ENCODE data around the gene CCDC102A.
"Not testable (repeated sequence)": the region's sequence is repeated elsewhere in the genome, so short reads cannot be mapped to it uniquely, and the experiment has no call there.

CCDC102A gene

DNA sequence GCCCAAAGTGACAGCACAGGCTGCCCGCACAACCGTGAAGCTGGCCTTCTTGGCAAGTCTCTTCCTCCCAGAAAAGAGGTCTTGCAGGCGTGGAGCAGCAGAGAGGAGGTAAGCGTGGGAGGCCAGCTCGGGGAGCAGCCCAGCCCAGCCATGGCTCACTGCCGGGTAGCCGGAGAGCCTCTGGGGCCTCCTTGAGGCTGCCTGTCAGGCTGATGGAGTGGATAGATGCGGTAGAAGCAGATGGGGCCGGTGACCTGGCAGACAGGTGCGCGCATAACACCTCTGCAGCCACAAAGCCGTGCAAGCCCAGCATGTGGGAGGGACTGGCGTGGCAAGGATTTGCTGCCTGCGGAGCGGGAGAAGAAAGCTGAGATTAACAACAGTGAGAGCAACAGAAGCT lies 33.0 kb downstream of the CCDC102A start:
- no peak for DNase-seq (ENCODE audit: low read depth in 2 of 2, low spot score in 1 of 2)

- no peak for DNase-seq (ENCODE audit: low read depth in 2 of 2, low spot score in 1 of 2)
Observed at GRCh38 chr16:57502048-57502775, 34.2 kb downstream of the CCDC102A start.

- DNase-seq (ENCODE audit: low read depth in 2 of 2, low spot score in 1 of 2), result no peak
Observed at GRCh38 chr16:57501492-57501891, 34.9 kb downstream of the CCDC102A start.

- DNase-seq (ENCODE audit: low read depth in 2 of 2, low spot score in 1 of 2), result no peak
Observed at GRCh38 chr16:57500578-57501111, 35.7 kb downstream of the CCDC102A start.

DNA sequence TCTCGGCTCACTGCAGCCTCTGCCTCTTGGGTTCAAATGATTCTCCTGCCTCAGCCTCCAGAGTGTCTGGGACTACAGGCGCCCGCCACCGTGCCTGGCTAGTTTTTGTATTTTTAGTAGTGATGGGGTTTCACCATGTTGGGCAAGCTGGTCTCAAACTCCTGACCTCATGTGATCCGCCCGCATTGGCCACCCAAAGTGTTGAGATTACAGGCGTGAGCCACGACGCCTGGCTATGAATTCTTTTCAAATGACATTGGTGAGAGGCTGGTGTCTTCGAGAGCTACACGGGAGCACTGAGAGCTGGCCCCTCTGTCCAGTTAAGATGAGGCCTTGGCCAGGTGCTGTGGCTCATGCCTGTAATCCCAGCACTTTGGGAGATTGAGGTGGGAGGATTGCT lies 36.4 kb downstream of the CCDC102A start:
- DNase-seq (ENCODE audit: low read depth in 2 of 2, low spot score in 1 of 2), result not testable (repeated sequence)

GRCh38 chr16:57498031-57498430 lies 38.3 kb downstream of the CCDC102A start:
- no peak for DNase-seq (ENCODE audit: low read depth in 2 of 2, low spot score in 1 of 2)

DNA sequence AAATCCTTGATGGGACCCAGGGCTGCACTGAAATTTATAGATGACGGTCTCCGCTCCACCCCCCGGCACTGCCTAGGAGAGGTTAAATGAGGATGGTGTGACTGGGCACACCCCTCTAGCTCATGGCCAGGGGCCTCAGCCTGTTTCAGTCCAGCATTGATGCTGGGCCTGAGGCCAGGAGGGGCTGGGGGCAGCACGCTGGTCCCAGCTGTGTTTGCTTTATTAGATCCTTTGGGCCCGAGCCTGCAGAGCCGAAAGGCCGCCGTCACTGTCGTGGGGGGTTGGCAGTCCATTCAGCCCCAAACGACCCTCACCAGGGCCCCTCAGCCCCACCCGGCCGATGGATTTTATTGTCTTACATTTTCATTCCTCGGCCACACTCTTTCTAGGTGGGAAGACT lies 39.2 kb downstream of the CCDC102A start:
- no peak for DNase-seq (ENCODE audit: low read depth in 2 of 2, low spot score in 1 of 2)

DNA sequence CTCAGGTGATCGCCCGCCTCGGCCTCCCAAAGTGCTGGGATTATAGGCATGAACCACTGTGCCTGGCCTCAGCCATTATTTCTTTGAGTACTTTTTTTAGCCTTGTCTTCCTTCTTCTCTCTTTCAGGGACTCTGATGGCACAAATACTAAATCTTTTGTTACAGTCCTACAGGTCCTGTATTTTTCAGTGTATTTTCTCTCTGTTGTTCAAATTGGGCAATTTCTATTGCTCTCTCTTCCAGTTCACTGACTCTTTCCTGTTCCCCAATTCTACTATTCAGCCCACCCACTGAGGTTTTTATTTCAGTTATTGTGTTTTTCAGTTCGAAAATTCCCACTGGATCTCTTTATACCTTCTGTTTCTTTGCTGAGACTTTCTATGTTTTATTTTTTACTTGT lies 42.6 kb downstream of the CCDC102A start:
- no peak for DNase-seq (ENCODE audit: low read depth in 2 of 2, low spot score in 1 of 2)

DNA sequence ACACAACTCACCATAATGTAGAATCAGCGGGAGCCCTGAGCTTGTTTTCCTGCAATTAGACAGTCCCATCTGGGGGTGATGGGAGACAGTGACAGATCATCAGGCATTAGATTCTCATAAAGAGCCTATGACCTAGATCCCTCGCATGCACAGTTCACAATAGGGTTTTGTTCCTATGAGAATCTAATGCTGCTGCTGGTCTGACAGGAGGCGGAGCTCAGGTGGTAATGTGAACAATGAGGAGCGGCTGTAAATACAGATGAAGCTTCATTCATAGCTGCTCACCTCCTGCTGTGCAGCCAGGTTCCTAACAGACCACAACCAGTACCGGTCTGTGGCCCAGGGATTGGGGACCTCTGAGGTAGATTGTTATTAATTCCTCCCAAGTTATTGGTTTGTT lies 47.1 kb downstream of the CCDC102A start:
- no peak for DNase-seq (ENCODE audit: low read depth in 2 of 2, low spot score in 1 of 2)

DNA sequence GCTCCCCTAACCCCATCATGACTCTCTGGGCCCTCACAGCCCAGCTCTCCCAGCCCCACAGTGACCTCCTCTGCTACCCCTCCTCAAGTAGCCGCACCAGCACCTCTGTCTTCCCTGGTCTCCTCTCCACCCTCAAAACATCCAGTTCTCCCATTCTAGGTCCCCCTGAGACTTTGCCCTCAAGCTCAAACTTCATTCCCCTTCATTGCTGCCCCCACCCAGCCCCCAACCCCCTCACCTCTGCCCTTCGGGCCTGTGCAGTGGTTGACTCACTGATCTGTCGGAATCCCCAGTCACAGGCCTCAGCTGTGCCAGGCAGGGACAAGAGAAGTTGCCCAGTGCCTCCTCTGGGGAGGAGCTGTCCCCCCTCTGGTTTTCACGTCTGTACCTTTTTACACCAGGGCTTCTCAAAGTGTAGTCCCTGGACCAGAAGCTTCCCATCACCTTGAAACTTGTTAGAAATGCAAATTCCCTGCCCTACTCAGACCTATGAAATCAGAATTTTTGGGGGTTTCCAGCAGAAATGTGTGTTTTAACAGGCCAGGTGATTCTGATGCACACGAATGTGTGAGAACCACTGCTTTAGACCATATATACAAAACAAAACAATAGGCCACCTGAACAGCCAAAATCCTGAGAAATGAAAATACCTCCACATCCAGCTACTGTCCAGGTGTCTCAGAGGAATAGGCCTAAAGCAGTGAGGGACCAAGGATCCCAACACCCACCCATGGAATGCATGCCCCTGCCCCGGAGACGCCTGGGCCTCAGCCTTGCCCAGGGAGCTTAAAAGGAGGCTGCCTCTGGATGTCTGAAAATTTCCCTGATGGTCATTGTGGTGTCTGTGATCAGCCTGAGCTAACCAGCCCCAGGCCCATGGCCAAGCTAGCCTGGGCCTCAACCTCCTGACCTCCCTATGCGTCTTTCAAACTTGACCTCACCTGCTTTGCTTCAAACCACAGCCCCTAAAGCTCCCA lies 49.2 kb downstream of the CCDC102A start:
- no peak for DNase-seq (ENCODE audit: low read depth in 2 of 2, low spot score in 1 of 2)

DNA sequence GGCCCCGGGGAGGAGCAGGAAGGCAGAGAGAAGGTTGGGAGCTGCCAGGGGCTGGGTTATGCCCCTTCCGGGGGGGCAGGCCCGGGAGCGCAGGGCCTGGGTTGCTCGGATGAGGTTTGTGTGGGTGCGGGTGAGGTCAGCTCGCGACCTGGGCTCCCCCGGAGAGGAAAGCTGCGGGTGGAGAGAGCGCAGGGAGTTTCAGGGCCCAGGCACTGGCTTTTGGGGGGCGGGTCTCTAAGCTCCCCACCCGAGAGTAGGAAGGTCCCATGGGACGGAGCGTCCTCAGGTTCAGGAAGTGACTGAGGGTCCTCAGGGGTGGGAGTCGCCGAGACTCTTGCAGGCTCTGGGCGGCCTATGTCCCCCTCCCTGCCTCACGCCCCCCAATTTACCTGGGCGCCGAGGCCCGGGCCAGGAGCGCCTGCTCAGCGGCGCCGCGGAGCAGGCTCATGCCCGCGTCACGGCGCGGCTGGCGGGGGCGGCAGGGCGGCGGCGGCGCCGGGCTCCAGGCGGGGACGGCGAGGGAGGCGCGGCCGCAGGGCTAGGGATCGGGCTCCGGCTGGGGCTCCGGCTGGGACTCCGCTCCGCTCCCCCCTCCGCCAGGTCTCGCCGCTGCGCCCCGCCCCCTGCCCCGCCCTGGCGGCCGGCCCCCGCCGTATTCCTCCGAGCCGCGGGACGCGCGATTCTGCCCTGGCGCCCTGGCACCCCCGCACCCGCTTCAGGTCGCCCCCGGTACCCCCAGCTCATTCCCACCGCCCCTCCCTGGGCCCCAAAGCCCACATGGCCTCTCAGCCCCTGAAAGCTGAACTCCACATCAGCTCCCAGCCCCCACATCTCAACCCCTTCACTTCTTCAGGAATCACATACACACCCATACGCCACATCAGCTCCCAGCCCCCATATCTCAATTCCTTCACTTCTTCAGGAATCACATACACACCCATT lies 50.2 kb downstream of the CCDC102A start, which contains the start of gene DOK4:
TSS of gene DOK4 (minus strand) at position 578 of the 942 bp plus-strand sequence. CDS start 6,986 bp downstream, outside the sequence.
- peak; percentile 30 to 56 for DNase-seq (ENCODE audit: low read depth in 2 of 2, low spot score in 1 of 2)

DNA sequence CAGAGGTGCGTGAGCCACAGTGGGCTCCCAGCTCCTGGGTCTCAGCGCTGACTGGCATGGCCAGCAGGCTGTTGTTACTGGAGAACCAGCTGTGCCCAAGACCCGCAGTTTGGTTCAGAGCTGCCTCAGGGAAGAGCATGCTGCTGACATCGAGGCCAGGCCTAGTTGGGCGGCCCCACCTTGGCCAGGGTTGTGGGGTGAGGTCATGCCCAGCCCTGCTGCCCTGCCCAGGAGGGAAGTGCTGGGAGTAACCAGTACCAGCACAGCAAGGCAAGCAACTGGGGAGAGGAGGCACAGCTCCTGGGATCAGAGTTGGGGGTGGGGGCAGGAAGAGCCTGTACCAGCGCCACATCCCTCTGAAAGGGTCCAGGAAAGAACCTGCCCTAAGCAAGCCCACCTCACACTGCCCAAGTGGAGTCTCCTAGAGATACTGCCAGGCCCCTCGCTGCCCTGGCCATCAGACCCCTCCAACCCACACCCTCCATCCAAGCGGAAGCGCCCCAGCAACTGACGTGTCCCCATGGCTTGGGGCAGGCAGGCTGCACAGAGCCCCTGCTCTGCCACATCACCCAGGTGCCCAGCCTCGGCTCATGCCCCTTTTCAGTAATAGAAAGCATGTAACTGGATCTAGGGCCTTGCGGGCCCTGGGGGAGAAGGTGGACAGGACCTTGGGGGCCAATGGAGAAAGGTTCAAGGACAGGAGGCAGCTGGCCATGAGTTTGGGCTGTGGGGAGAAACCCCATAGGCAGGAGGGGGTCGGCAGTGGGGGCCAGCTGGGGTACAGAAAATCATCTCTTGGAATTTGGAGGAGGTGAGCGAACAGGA lies 51.1 kb downstream of the CCDC102A start:
- no peak for DNase-seq (ENCODE audit: low read depth in 2 of 2, low spot score in 1 of 2)

GRCh38 chr16:57484515-57485005 lies 51.8 kb downstream of the CCDC102A start:
- no peak for DNase-seq (ENCODE audit: low read depth in 2 of 2, low spot score in 1 of 2)

DNA sequence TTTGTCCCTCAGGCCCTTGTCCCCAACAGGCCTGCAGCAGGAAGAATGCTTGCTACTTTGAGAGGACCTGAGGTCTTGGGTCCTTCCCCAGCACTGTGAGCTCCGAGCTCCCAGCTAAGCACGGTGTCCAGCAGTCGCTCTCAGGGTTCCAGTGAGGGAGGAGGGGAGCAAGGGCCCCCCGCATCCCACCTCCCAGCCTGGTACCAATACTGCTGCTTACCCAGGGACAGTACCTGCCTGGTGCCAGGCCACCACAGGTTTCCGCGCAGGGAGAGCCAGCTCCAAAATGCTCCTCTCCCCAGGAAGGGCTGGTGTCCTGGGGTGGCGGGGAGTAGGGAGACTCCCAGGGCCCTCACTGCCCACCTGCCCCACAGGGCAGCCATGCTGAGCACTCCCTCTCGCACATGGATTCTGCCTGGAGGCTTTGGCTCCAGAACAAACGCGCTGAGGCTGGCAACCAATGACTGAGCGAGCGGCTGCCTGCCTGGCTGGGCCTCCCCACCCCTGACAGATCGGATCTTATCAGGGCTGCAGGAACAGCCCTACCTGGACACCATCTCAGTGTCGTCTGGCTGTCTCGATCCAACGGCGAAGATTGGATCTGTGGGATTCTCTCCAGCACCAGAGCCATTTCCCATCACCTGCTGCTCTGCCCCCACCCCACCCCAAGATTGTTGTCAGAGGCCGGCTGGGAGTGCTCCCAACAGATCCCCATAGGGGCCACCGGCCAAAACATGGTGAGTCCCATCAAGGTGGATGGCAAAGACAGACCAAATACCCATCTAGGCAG lies 52.5 kb downstream of the CCDC102A start:
- no peak for DNase-seq (ENCODE audit: low read depth in 2 of 2, low spot score in 1 of 2)

GRCh38 chr16:57482845-57483545 lies 53.4 kb downstream of the CCDC102A start:
- no peak for DNase-seq (ENCODE audit: low read depth in 2 of 2, low spot score in 1 of 2)

- DNase-seq (ENCODE audit: low read depth in 2 of 2, low spot score in 1 of 2), result no peak
Observed at GRCh38 chr16:57481421-57481820, 55.0 kb downstream of the CCDC102A start.

GRCh38 chr16:57480754-57481230 lies 55.6 kb downstream of the CCDC102A start:
- no peak for DNase-seq (ENCODE audit: low read depth in 2 of 2, low spot score in 1 of 2)

Data from stimulated activated CD8-positive, alpha-beta memory T cell treated with anti-CD3 and anti-CD28 coated beads, Interleukin-4, amount 100 ng/mL, for 1 hour (primary cell).